SKM-1 treated with dmso at 0.1 percent for 144 hours (cell line): ENCODE results near the gene APCDD1.
"Not testable (repeated sequence)": the region's sequence is repeated elsewhere in the genome, so short reads cannot be mapped to it uniquely, and the experiment has no call there.

Experiments
- DNase-seq: peaks from one replicate; lab custom pipeline; 2025; ENCODE audit not compliant: unreplicated experiment; lab: John Stamatoyannopoulos, UW

The APCDD1 gene

DNA sequence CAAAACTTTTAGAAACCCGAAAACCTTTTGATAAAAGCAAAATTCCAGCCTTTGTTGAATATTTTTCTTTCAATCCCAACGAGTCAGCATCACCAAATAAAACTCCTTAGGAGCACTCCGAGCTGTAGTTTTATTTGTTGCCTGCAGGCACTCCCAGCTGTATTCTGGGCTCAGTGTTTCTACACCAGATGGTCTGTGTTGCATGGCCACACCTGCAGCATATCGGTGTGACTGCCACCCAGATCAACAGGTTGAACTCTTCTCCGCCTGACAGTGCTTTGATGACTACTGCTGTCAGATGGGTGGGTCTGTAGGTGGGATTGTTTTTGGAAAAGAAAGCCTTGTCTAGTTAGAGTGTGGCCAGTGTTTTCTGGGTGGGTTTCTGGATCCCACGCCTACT lies 32.7 kb downstream of the APCDD1 start:
- DNase-seq = no peak

GRCh38 chr18:10488017-10488416 lies 33.6 kb downstream of the APCDD1 start:
- DNase-seq = no peak

- peak; percentile 32 for DNase-seq
Measured at GRCh38 chr18:10490401-10491165, 36.1 kb downstream of the APCDD1 start.

GRCh38 chr18:10495936-10496335 lies 41.5 kb downstream of the APCDD1 start:
- DNase-seq = no peak

DNA sequence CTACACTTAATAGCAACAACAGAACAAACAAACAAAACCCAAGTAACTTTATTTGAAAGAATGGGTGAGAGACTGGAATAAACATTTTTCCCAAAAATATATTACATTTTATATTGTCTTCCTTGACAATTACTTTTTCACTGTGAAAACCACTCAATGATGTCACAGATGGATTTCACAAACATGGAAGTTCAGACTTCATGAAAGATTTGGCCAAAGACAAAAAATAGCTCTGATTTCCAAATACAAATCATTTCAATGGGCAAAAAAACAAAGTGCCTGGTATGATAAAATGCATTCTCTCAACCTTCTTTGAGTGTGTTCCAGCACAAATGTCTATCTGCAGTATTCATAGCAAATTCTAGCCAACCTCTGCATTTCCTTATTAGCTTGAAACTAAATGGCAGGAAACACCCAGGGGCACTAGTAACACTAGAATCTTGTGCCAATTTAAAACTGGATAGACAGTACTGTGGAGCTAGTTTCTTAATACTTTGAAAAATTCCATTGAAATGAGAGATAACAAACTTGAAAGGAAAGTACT lies 42.8 kb downstream of the APCDD1 start:
- DNase-seq = no peak

- peak; percentile 86 for DNase-seq
Measured at GRCh38 chr18:10499230-10499629, 44.8 kb downstream of the APCDD1 start.

DNA sequence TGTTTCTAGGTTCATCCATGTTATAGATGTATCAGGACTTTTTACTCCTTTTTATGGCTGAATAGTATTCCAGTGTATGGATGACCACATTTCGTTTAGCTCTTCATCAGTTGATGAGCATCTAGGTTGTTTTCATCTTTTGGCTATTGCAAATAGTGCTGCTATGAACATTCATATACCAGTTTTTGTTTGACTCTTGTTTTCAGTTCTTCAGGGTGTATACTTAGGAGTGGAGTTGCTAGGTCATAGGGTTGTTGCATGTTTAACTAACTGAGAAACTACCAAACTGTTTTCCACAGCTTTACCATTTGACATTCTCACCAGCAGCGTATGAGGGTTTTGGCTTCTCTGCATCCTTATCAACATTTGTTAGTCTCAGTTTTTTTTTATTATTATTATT lies 45.6 kb downstream of the APCDD1 start:
- no peak for DNase-seq

- no peak for DNase-seq
Measured at GRCh38 chr18:10504723-10505122, 50.3 kb downstream of the APCDD1 start.

GRCh38 chr18:10505892-10506291 lies 51.5 kb downstream of the APCDD1 start:
- not testable (repeated sequence) for DNase-seq

DNA sequence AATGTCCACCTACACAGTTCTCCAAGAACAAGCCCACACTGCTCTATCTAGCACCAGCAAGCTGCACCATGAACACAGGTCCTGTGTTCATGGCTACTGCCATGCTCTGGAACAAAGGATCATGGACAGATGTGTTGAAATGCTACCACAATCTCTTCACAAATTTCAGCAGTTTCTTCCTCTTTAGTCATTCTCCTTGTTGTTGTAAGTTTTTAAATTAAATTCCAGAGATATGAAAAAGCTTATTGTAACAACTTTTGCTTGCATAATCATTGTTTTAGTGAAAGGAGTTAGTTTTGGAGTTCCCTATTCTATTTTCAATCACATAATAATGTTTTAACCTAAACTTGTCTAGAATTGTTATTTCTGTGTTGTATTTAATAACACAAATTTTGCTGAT lies 54.2 kb downstream of the APCDD1 start:
- DNase-seq = no peak

- DNase-seq = no peak
Measured at GRCh38 chr18:10511236-10511635, 56.8 kb downstream of the APCDD1 start.

DNA sequence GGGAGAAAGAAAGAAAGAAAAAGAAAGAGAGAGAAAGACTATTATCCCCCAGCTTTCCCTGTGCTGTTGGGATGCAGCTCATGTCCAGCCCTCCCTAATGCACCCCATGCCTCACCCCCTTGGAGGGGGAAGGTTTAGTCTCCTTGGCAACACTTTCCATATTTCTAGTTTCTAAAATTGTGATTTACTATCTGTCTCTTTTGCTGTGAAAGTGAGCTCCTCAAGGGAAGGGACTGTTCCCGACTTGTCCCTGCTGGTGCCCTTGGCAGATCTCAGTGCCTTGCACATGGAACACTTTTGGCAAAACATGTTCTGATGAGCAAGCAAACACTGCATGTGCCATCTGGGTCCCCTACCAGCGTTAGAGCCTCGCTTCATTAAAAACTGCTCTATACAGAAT lies 59.6 kb downstream of the APCDD1 start:
- DNase-seq = no peak

GRCh38 chr18:10514601-10515000 lies 60.2 kb downstream of the APCDD1 start:
- DNase-seq = no peak

DNA sequence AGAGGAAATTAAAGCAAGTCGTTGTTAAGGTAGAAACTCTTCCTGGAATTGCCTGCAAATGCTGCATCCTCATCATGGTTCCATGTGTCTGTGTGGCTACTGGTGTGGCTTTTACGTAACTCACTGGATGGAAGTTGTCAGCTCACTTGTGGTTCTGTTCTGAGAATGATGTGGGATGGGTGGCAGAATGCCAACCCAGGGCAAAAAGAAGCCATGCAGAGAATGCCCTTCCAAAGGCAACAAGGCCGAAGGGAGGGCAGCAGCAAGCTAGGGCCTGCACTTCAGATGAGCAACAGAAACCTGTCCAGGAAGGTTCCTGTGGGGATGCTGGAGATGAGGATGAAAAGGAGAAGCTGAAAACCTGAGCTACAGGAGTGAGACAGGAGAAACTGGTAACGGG lies 61.0 kb downstream of the APCDD1 start:
- DNase-seq = no peak

DNA sequence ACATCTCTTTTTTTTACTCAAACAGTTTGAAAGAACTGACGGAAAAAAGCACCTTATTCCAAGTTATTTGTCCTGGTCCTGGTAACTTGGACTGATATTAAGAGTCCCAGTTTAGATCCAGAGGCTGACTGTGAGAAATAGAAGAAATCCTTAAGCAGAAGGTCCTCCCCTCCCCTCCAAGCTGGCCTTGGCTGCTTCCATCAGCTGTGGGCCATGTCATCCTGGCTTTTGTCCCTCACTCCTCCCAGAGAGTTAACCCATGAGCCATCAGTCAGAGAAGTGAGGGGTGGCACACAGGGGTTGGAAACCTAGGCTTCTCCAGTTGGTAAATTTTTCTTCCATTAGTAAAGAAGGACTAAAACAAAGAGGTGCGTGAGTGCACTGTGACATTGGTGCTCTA lies 61.6 kb downstream of the APCDD1 start:
- DNase-seq = no peak

- no peak for DNase-seq
Measured at GRCh38 chr18:10518595-10519255, 64.3 kb downstream of the APCDD1 start.

- DNase-seq = no peak
Measured at GRCh38 chr18:10519366-10519765, 64.9 kb downstream of the APCDD1 start.

- DNase-seq = peak; percentile 60
Measured at GRCh38 chr18:10519999-10520935, 65.8 kb downstream of the APCDD1 start.

DNA sequence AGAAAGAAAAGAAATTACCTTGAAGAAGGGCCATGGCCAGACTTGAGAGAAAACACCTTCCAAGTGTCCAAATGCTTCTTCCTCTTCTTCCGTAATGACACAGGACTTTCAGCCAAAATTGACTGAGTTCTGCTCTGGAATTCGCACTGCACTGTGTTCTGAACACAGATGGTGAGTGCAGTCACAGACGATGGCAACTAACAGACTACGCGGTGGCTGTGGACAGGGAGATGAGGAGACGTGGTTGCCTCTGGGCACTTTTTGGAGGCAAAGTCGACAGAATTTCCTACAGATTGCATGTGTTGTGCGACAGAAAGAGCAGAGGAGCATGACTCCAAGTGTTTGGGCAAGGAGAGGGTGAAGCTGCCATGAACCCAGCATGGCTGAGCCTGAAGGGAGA lies 67.1 kb downstream of the APCDD1 start:
- DNase-seq = no peak

- no peak for DNase-seq
Measured at GRCh38 chr18:10522574-10522973, 68.1 kb downstream of the APCDD1 start.

GRCh38 chr18:10523544-10523943 lies 69.1 kb downstream of the APCDD1 start:
- DNase-seq = no peak
